ENCODE measurements around the gene CCDC116.

DNA sequence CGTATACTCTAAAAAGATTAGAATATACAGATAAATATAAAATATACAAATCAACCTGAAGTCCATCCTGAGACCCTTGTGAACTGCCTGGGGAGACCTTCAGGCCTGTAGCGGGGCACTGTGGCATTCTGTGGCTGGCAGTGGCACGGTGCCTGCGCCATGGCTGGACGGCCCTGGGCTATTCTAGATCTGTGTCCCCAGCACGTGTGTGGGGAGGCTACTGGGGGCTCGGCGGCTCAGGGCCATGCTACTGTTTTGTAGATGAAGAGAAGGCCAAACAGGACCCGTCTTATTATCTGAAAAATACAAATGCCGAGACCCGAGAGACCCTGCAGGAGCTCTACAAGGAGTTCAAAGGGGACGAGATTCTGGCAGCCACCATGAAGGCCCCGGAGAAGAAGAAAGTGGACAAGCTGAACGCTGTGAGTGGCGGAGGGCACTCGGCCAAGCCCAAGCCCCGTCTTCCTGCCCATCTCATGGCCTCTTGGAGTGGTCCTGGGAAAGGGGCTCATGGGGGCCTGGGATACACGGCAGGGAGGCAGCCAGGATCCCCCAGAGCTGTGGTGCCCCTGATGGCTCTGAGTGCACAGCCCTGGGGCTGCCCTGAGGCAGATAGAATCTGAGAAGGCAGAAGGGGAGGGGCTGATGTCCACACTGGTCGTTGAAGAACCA lies 52.1 kb downstream of the CCDC116 start:
- no peak for TF ChIP-seq POLR2AphosphoS5 (IDR thresholded peaks at IDR 0.05; ENCODE audit: low read depth, low read length)
- TF ChIP-seq, protein P1, sequence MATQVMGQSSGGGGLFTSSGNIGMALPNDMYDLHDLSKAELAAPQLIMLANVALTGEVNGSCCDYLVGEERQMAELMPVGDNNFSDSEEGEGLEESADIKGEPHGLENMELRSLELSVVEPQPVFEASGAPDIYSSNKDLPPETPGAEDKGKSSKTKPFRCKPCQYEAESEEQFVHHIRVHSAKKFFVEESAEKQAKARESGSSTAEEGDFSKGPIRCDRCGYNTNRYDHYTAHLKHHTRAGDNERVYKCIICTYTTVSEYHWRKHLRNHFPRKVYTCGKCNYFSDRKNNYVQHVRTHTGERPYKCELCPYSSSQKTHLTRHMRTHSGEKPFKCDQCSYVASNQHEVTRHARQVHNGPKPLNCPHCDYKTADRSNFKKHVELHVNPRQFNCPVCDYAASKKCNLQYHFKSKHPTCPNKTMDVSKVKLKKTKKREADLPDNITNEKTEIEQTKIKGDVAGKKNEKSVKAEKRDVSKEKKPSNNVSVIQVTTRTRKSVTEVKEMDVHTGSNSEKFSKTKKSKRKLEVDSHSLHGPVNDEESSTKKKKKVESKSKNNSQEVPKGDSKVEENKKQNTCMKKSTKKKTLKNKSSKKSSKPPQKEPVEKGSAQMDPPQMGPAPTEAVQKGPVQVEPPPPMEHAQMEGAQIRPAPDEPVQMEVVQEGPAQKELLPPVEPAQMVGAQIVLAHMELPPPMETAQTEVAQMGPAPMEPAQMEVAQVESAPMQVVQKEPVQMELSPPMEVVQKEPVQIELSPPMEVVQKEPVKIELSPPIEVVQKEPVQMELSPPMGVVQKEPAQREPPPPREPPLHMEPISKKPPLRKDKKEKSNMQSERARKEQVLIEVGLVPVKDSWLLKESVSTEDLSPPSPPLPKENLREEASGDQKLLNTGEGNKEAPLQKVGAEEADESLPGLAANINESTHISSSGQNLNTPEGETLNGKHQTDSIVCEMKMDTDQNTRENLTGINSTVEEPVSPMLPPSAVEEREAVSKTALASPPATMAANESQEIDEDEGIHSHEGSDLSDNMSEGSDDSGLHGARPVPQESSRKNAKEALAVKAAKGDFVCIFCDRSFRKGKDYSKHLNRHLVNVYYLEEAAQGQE (IDR thresholded peaks at IDR 0.05; ENCODE audit: insufficient read depth in 1 of 2, low read depth in 2 of 2, low read length in 2 of 2) = no peak
- TF ChIP-seq TAF1 (IDR thresholded peaks at IDR 0.05; ENCODE audit: borderline replicate concordance, insufficient read depth, low read length) = no peak
